HepG2 (cell line): ENCODE results near the gene CCDC136. TPM values are rescaled to one million over a fixed set of nuclear protein-coding genes. Genes with fewer than 3 reads are reported as not detected.
A peak's percentile ranks its signal among the peaks of the same experiment; 100 is the strongest.

ENCODE experiments used
- BCLAF1 ChIP-seq: fragments of 450-650 bp; IDR thresholded peaks from 2 replicates; pipeline ENCODE4 v1.6.1; 2017; ENCODE audit warnings: mild to moderate bottlenecking
- CC2D1A ChIP-seq: sonication (generic); formaldehyde crosslinking; IDR thresholded peaks from 2 replicates; pipeline ENCODE4 v1.8.1; 2023; ENCODE audit warnings: mild to moderate bottlenecking, missing genetic modification reagents
- FOXC1 ChIP-seq: sonication (generic); formaldehyde crosslinking; IDR thresholded peaks from 2 replicates; pipeline ENCODE4 v1.8.0; 2022; ENCODE audit warnings: mild to moderate bottlenecking, missing genetic modification reagents, borderline replicate concordance
- FOXK2 ChIP-seq: fragments of 450-650 bp; IDR thresholded peaks from 2 replicates; pipeline ENCODE4 v1.6.1; 2016
- HDAC2 ChIP-seq: sonication (generic); formaldehyde crosslinking; IDR thresholded peaks from 2 replicates; pipeline ENCODE4 v1.4.0; 2020; ENCODE audit warnings: missing genetic modification reagents
- NFE2L1 ChIP-seq: sonication (generic); formaldehyde crosslinking; IDR thresholded peaks from 2 replicates; pipeline ENCODE4 v1.4.0; 2020; ENCODE audit warnings: missing genetic modification reagents, mild to moderate bottlenecking, borderline replicate concordance
- POLR2A ChIP-seq, 2 experiments: IDR thresholded peaks; 2 replicates each; pipeline ENCODE4 v1.6.1; 2011; ENCODE audit warnings: low read depth in 2 of 2, low read length in 2 of 2, mild to moderate bottlenecking in 1 of 2, moderate library complexity in 1 of 2; ENCODE audit not compliant: insufficient read depth in 1 of 2
- SMAD1 ChIP-seq: sonication (generic); formaldehyde crosslinking; IDR thresholded peaks from 2 replicates; pipeline ENCODE4 v1.4.0; 2020; ENCODE audit warnings: missing genetic modification reagents, low read depth, mild to moderate bottlenecking, borderline replicate concordance
- TCF7 ChIP-seq: sonication (generic); IDR thresholded peaks from 2 replicates; pipeline ENCODE4 v1.6.1; 2016; ENCODE audit warnings: antibody characterized with exemption, low read depth
- THAP9 ChIP-seq: sonication (generic); formaldehyde crosslinking; IDR thresholded peaks from 2 replicates; pipeline ENCODE4; 2020; ENCODE audit warnings: missing genetic modification reagents, mild to moderate bottlenecking, borderline replicate concordance
- TP53 ChIP-seq: sonication (generic); formaldehyde crosslinking; conservative IDR thresholded peaks from 2 replicates; pipeline ENCODE4 v1.4.0; 2020; ENCODE audit warnings: missing genetic modification reagents
- XRCC5 ChIP-seq: fragments of 200-400 bp; formaldehyde crosslinking; optimal IDR thresholded peaks from 2 replicates; pipeline ENCODE3; 2017; ENCODE audit warnings: mild to moderate bottlenecking, low read length
- ZC3H13 ChIP-seq: sonication (generic); formaldehyde crosslinking; IDR thresholded peaks from 2 replicates; pipeline ENCODE4 v1.8.1; 2023; ENCODE audit warnings: mild to moderate bottlenecking, missing genetic modification reagents, moderate library complexity
- ZKSCAN5 ChIP-seq: sonication (generic); formaldehyde crosslinking; IDR thresholded peaks from 2 replicates; pipeline ENCODE4 v1.5.1; 2020; ENCODE audit warnings: mild to moderate bottlenecking, missing genetic modification reagents
- ZMYM3 ChIP-seq: sonication (generic); formaldehyde crosslinking; IDR thresholded peaks from 2 replicates; pipeline ENCODE4 v1.5.1; 2020; ENCODE audit warnings: mild to moderate bottlenecking, missing genetic modification reagents
- polyA plus RNA-seq, 8 experiments: library from polyadenylated mRNA; depleted of rRNA in 3 of 8; stranded (reverse) in 7 of 8; unstranded in 1 of 8; fragments of >200 nt; fragmentation: Illumina TruSeq in 4 of 8; extraction: Trizol in 4 of 8; gene quantifications; 2 replicates each; pipeline versions ENCODE4 v1.2.1 to v1.2.3, GENCODE V29; 2011 to 2016; ENCODE audit warnings: low read depth in 4 of 8, missing spikeins in 1 of 8, mixed read lengths in 1 of 8; ENCODE audit not compliant: insufficient read depth in 1 of 8
- total RNA-seq, 5 experiments: library from RNA; depleted of rRNA; stranded (reverse); fragments of >200 nt; fragmentation: Illumina TruSeq; extraction: Trizol; gene quantifications; 2 replicates each; pipeline ENCODE4 v1.2.3, GENCODE V29; 2016; ENCODE audit warnings: low read depth in 1 of 5
- TF ChIP-seq, protein P1 (sequence below), 2 experiments: IDR thresholded peaks; 2 replicates each; pipeline ENCODE4 v1.6.1; 2011 to 2012; ENCODE audit warnings: low read length in 2 of 2, borderline replicate concordance in 1 of 2, low read depth in 1 of 2, mild to moderate bottlenecking in 1 of 2, moderate library complexity in 1 of 2
- TF ChIP-seq, protein P2 (sequence below): IDR thresholded peaks from 2 replicates; pipeline ENCODE4 v1.6.1; 2018; ENCODE audit warnings: missing genetic modification reagents
- TF ChIP-seq, protein P3 (sequence below): sonication (generic); formaldehyde crosslinking; IDR thresholded peaks from 2 replicates; pipeline ENCODE4 v1.9.0; 2022; ENCODE audit warnings: missing genetic modification reagents, mild to moderate bottlenecking, borderline replicate concordance

Gene CCDC136
- total and polyA plus RNA-seq, 2 of the 13 experiments (the other 11 are each of a cell fraction or from before 2014, with no cell fraction given), result 0.04 to 0.38 TPM

DNA sequence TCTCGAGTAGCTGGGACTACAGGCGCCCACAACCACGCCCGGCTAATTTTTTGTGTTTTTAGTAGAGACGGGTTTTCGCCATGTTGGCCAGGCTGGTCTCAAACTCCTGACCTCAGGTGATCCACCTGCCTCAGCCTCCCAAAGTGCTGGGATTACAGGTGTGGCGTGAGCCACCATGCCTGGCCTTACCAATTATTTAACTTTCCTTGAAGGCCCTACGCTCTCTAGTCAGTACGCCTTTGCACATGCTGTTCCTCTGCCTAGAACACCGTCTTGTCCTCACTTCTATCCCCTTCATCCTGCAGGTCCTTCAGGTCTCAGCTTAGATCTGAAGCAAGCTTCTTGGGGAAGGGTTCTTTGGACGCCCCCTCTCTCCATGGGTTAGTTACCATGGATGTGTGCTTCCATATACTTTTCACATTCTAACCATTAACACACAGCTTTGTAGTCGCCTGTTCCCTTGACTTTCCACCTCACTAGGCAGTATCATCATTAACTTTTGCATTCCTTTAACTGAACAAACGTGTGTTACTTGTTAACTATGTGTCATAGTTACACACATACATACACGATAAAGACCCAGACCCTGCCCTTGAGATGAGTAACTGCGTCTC, 70.3 kb downstream of the CCDC136 start (continued):
- TF ChIP-seq BCLAF1, result no peak
- 0 out of 2 replicates have a peak, but pooled peaks have one; percentile 30 for TF ChIP-seq FOXC1 (CRISPR knock-in tag)
- TF ChIP-seq TP53 (CRISPR knock-in tag), result no peak
- no peak for TF ChIP-seq ZKSCAN5 (CRISPR knock-in tag)
- TF ChIP-seq HDAC2 (CRISPR knock-in tag), result 0 out of 2 replicates have a peak, but pooled peaks have one; percentile 6
- no peak for TF ChIP-seq THAP9
- no peak for TF ChIP-seq NFE2L1 (CRISPR knock-in tag)
- TF ChIP-seq FOXK2, result no peak
- no peak for TF ChIP-seq CC2D1A (CRISPR knock-in tag)
- TF ChIP-seq SMAD1 (CRISPR knock-in tag), result no peak
- TF ChIP-seq ZC3H13, result 0 out of 2 replicates have a peak, but pooled peaks have one; percentile 41
- no peak for TF ChIP-seq XRCC5
- TF ChIP-seq, protein P1, sequence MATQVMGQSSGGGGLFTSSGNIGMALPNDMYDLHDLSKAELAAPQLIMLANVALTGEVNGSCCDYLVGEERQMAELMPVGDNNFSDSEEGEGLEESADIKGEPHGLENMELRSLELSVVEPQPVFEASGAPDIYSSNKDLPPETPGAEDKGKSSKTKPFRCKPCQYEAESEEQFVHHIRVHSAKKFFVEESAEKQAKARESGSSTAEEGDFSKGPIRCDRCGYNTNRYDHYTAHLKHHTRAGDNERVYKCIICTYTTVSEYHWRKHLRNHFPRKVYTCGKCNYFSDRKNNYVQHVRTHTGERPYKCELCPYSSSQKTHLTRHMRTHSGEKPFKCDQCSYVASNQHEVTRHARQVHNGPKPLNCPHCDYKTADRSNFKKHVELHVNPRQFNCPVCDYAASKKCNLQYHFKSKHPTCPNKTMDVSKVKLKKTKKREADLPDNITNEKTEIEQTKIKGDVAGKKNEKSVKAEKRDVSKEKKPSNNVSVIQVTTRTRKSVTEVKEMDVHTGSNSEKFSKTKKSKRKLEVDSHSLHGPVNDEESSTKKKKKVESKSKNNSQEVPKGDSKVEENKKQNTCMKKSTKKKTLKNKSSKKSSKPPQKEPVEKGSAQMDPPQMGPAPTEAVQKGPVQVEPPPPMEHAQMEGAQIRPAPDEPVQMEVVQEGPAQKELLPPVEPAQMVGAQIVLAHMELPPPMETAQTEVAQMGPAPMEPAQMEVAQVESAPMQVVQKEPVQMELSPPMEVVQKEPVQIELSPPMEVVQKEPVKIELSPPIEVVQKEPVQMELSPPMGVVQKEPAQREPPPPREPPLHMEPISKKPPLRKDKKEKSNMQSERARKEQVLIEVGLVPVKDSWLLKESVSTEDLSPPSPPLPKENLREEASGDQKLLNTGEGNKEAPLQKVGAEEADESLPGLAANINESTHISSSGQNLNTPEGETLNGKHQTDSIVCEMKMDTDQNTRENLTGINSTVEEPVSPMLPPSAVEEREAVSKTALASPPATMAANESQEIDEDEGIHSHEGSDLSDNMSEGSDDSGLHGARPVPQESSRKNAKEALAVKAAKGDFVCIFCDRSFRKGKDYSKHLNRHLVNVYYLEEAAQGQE (IDR thresholded peaks at IDR 0.05; ENCODE audit: borderline replicate concordance in 1 of 2, low read depth in 1 of 2, low read length in 2 of 2), result no peak
- peak; percentile 63; the same call in 1 of the 2 replicates for TF ChIP-seq ZMYM3 (CRISPR knock-in tag)
- TF ChIP-seq TCF7, result no peak
- TF ChIP-seq, protein P2, sequence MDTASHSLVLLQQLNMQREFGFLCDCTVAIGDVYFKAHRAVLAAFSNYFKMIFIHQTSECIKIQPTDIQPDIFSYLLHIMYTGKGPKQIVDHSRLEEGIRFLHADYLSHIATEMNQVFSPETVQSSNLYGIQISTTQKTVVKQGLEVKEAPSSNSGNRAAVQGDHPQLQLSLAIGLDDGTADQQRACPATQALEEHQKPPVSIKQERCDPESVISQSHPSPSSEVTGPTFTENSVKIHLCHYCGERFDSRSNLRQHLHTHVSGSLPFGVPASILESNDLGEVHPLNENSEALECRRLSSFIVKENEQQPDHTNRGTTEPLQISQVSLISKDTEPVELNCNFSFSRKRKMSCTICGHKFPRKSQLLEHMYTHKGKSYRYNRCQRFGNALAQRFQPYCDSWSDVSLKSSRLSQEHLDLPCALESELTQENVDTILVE (CRISPR knock-in tag), result no peak
- TF ChIP-seq, protein P3, sequence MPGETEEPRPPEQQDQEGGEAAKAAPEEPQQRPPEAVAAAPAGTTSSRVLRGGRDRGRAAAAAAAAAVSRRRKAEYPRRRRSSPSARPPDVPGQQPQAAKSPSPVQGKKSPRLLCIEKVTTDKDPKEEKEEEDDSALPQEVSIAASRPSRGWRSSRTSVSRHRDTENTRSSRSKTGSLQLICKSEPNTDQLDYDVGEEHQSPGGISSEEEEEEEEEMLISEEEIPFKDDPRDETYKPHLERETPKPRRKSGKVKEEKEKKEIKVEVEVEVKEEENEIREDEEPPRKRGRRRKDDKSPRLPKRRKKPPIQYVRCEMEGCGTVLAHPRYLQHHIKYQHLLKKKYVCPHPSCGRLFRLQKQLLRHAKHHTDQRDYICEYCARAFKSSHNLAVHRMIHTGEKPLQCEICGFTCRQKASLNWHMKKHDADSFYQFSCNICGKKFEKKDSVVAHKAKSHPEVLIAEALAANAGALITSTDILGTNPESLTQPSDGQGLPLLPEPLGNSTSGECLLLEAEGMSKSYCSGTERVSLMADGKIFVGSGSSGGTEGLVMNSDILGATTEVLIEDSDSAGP (CRISPR knock-in tag), result no peak
- no peak for TF ChIP-seq POLR2A (IDR thresholded peaks at IDR 0.05; ENCODE audit: insufficient read depth in 1 of 2, low read depth in 2 of 2, low read length in 2 of 2)
